Liver (tissue), 9 donors: ENCODE measurements around the gene LRCH3. TPM values are rescaled to one million over a fixed set of nuclear protein-coding genes. Genes with fewer than 3 reads are reported as not detected.

Source experiments
- DNase-seq: peaks from one replicate; pipeline ENCODE4 v3.0.0-alpha.2; 2017; ENCODE audit warnings: low spot score
- H3K27ac ChIP-seq, 2 donors: one replicate each; pipeline ENCODE4 v1.7.0; 2013; ENCODE audit warnings: inconsistent platforms in 2 of 2, low read length in 2 of 2, control low read depth in 1 of 2, low read depth in 1 of 2, mild to moderate bottlenecking in 1 of 2
- H3K27me3 ChIP-seq, 4 donors: one replicate each; pipeline versions ENCODE4 v1.6.1 to v1.7.0; 2013; ENCODE audit warnings: low read length in 3 of 4, inconsistent platforms in 1 of 4, mild to moderate bottlenecking in 1 of 4, moderate library complexity in 1 of 4; ENCODE audit not compliant: control insufficient read depth in 4 of 4, insufficient read depth in 4 of 4
- H3K36me3 ChIP-seq, 4 donors: one replicate each; pipeline versions ENCODE4 v1.6.1 to v1.7.0; 2013; ENCODE audit warnings: low read length in 3 of 4, mild to moderate bottlenecking in 3 of 4, low read depth in 1 of 4, moderate library complexity in 1 of 4; ENCODE audit not compliant: control insufficient read depth in 4 of 4, insufficient read depth in 3 of 4
- H3K4me1 ChIP-seq, 4 donors: one replicate each; pipeline versions ENCODE4 v1.6.1 to v1.7.0; 2013; ENCODE audit warnings: low read length in 3 of 4, mild to moderate bottlenecking in 3 of 4, moderate library complexity in 1 of 4; ENCODE audit not compliant: control insufficient read depth in 4 of 4, insufficient read depth in 4 of 4
- H3K4me3 ChIP-seq, 3 donors: one replicate each; pipeline versions ENCODE4 v1.6.1 to v1.7.0; 2013; ENCODE audit warnings: low read length in 3 of 3, control low read depth in 1 of 3, low read depth in 1 of 3, mild to moderate bottlenecking in 1 of 3
- H3K9ac ChIP-seq, 2 donors: one replicate each; pipeline ENCODE4 v1.7.0; 2013; ENCODE audit warnings: low read length in 2 of 2, mild to moderate bottlenecking in 2 of 2, moderate library complexity in 2 of 2, control low read depth in 1 of 2, low read depth in 1 of 2
- H3K9me3 ChIP-seq, 4 donors: one replicate each; pipeline versions ENCODE4 v1.6.1 to v1.7.0; 2013; ENCODE audit warnings: low read length in 3 of 4; ENCODE audit not compliant: control insufficient read depth in 4 of 4
- ATF3 ChIP-seq: IDR thresholded peaks from 2 replicates; pipeline ENCODE4 v1.6.1; 2016; ENCODE audit warnings: antibody characterized with exemption
- CTCF ChIP-seq: fragments of 150-350 bp; IDR thresholded peaks from 2 replicates; pipeline ENCODE4 v1.5.1; 2017; ENCODE audit warnings: improper control_type of control experiment, low read depth, low read length; ENCODE audit not compliant: missing input control
- GABPA ChIP-seq, 2 donors: IDR thresholded peaks in 1 of 2; conservative IDR thresholded peaks in 1 of 2; 2 replicates each; pipeline ENCODE4 v1.6.1; 2016; ENCODE audit warnings: antibody characterized with exemption in 2 of 2, mild to moderate bottlenecking in 1 of 2, moderate library complexity in 1 of 2
- HNF4G ChIP-seq: IDR thresholded peaks from 2 replicates; pipeline ENCODE4 v1.6.1; 2016; ENCODE audit warnings: antibody characterized with exemption
- JUND ChIP-seq, 2 donors: IDR thresholded peaks; 2 replicates each; pipeline ENCODE4 v1.6.1; 2016; ENCODE audit warnings: antibody characterized with exemption in 2 of 2
- NR2F2 ChIP-seq: IDR thresholded peaks from 2 replicates; pipeline ENCODE4 v1.6.1; 2016; ENCODE audit warnings: antibody characterized with exemption
- RAD21 ChIP-seq, 2 donors: IDR thresholded peaks; 2 replicates each; pipeline ENCODE4 v1.6.1; 2016; ENCODE audit warnings: antibody characterized with exemption in 2 of 2, mild to moderate bottlenecking in 2 of 2
- REST ChIP-seq: IDR thresholded peaks from 2 replicates; pipeline ENCODE4 v1.6.1; 2016; ENCODE audit warnings: antibody characterized with exemption, mild to moderate bottlenecking
- RXRA ChIP-seq, 2 donors: IDR thresholded peaks; 2 replicates each; pipeline ENCODE4 v1.6.1; 2017 to 2018; ENCODE audit warnings: antibody characterized with exemption in 2 of 2, mild to moderate bottlenecking in 1 of 2
- SP1 ChIP-seq: IDR thresholded peaks from 2 replicates; pipeline ENCODE4 v1.6.1; 2018; ENCODE audit warnings: antibody characterized with exemption, mild to moderate bottlenecking
- TAF1 ChIP-seq: conservative IDR thresholded peaks from 2 replicates; pipeline ENCODE4 v1.6.1; 2016; ENCODE audit warnings: antibody characterized with exemption, mild to moderate bottlenecking
- YY1 ChIP-seq: IDR thresholded peaks from 2 replicates; pipeline ENCODE4 v1.6.1; 2016; ENCODE audit warnings: antibody characterized with exemption, mild to moderate bottlenecking
- WGBS: extraction: QIAGEN DNeasy Blood & Tissue Kit; methylation state at CpG from one replicate; pipeline ENCODE4 v1.1.7; 2013; 5-methylcytosine and 5-hydroxymethylcytosine counted together
- polyA plus RNA-seq, 2 donors: library from polyadenylated mRNA; stranded (reverse) in 1 of 2; unstranded in 1 of 2; fragments of 200-250 nt in 1 of 2; fragments of >200 nt in 1 of 2; fragmentation: Nextera tagmentation in 1 of 2; extraction: Ambion mirVana in 1 of 2; gene quantifications; one replicate each; pipeline versions ENCODE4 v1.2.1 to v1.2.3, GENCODE V29; 2013 to 2015
- total RNA-seq, 2 donors: library from RNA; depleted of rRNA; stranded (reverse); fragments of >200 nt; gene quantifications; one replicate each; pipeline ENCODE4 v1.2.3, GENCODE V29; 2014
- donor health status: healthy.
- donor health status: healthy.
- donor health status: healthy.
- donor health status: healthy.
- donor health status: healthy.

LRCH3 gene
- total and polyA plus RNA-seq, 4 donors: 6.2 to 67.2 (median 19.7) TPM

GRCh38 chr3:197820550-197821335 is 29.7 kb downstream of the LRCH3 start (continued):
- peak; percentile 59 to 66 for TF ChIP-seq JUND (IDR thresholded peaks at IDR 0.05)
- TF ChIP-seq ATF3: no peak

GRCh38 chr3:197829397-197830045 is 38.5 kb downstream of the LRCH3 start:
- H3K4me3 ChIP-seq: no peak overlapping the region
- peaks cover 5 to 35% (median 34%) of the 10 kb centered on the region in 4 donors for H3K36me3 ChIP-seq
- peaks cover 0 to 1% (median 0%) of the 10 kb centered on the region in 4 donors for H3K4me1 ChIP-seq
- 85% methylated on average over 3 of the region's 3 CpGs for WGBS
- no peak for TF ChIP-seq REST
- TF ChIP-seq NR2F2: no peak
- no peak for TF ChIP-seq SP1
- no peak for TF ChIP-seq TAF1
- no peak for TF ChIP-seq YY1
- H3K9me3 ChIP-seq: no peaks in the 10 kb centered on the region
- H3K27ac ChIP-seq: no peak overlapping the region
- no peaks in the 10 kb centered on the region for H3K27me3 ChIP-seq
- DNase-seq: no peak
- no peak overlapping the region for H3K9ac ChIP-seq

GRCh38 chr3:197830308-197830966 is 39.4 kb downstream of the LRCH3 start:
- H3K36me3 ChIP-seq: peaks cover 5 to 36% (median 35%) of the 10 kb centered on the region in 4 donors
- DNase-seq: no peak
- H3K4me3 ChIP-seq: no peak overlapping the region
- no peak overlapping the region for H3K27ac ChIP-seq
- H3K9ac ChIP-seq: no peak overlapping the region
- H3K9me3 ChIP-seq: no peaks in the 10 kb centered on the region
- no peak for TF ChIP-seq RXRA (IDR thresholded peaks at IDR 0.05)
- TF ChIP-seq REST: no peak
- TF ChIP-seq CTCF: no peak
- no peak for TF ChIP-seq RAD21 (IDR thresholded peaks at IDR 0.05)
- no peak for TF ChIP-seq JUND (IDR thresholded peaks at IDR 0.05)
- no peak for TF ChIP-seq HNF4G
- TF ChIP-seq GABPA (IDR thresholded peaks at IDR 0.05 in 1 of 2, conservative IDR thresholded peaks at IDR 0.05 in 1 of 2): no peak
- no peak for TF ChIP-seq YY1
- no peaks in the 10 kb centered on the region for H3K27me3 ChIP-seq
- H3K4me1 ChIP-seq: no peaks in the 10 kb centered on the region
- WGBS: 89% methylated on average over 6 of the region's 6 CpGs
